NCI-H2196 (cell line): ENCODE results near the gene MSL3B.

ENCODE experiments used
- DNase-seq: peaks from one replicate; lab custom pipeline; 2025; ENCODE audit not compliant: unreplicated experiment; lab: John Stamatoyannopoulos, UW

MSL3B gene

DNA sequence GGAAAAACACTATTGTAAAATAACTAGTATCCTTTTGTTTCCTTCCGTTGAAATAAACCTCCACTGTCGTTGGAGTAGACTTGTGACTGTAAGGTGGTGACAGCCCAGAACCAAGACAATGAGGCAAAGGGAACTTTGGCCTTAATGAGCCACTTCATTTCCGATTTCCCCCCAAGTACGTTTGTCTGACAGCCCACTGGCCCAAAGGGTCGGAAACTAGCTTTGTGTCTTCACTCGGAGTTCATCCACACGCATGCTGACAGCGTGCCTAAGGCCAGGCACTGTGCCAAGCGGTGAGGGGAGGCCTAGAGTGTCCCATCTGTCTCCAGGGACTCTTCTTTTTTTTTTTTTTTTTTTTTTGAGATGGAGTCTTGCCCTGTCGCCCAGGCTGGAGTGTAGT, 34.8 kb downstream of the MSL3B start:
- no peak for DNase-seq

DNA sequence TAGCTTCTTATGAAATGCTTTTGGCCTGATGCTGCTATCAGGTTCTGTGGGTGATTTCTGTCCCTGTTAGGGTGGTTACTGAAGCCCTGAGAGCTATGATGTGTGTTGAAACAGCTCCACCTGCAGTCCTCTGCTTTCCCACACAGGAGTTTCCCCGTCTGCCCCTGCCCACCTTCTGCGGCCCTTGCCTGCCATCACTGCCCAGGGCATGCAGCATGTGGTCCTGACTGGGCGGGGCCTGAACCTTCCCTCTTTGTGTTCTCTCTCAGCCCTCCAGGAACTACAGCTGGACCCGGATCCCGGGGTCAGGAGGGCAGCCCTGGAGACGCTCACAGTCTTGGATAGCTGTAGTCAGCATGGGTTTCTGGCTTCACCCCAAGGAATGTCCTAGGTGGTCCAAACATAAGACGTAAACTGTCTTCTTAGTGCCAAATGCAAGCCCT, 35.3 kb downstream of the MSL3B start:
- DNase-seq = peak; percentile 41

DNA sequence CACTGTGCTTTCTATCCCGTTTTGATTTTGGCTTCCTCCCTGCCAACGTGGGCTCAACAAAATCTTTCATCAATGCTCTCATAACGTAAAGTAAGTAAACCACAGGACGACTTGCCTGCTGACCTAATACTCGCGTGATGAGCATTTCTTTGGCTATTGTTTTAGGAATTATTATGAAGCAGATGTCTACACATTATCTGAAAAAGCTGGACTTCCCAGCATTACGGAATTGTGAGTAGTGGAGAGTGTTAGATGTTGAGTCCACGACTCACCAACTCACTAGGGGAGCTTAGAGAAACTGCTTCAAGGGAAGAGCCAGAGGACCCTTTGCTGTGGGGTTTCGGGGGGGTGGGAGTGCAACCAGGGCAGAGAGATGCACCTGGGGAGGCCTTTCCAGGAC, 35.8 kb downstream of the MSL3B start:
- DNase-seq = no peak

DNA sequence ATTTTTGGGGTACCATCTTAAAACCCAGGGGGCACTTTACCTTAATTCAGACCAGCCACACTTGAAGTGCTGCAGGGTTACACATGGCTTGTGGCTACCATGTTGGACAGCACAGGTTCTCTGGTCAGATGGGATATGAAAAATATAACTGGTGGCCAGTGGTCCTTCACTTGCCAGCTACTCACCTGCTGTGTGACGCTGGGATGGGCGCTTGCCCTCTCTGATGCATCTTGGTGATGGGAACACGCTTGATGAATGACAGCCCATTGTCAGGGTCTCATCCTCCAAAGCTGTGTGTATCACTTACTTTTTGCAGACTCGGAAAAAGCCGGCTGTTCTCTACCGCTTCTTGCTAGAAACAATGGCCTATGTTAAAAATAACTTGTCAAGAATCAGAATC, 36.3 kb downstream of the MSL3B start:
- DNase-seq = no peak

DNA sequence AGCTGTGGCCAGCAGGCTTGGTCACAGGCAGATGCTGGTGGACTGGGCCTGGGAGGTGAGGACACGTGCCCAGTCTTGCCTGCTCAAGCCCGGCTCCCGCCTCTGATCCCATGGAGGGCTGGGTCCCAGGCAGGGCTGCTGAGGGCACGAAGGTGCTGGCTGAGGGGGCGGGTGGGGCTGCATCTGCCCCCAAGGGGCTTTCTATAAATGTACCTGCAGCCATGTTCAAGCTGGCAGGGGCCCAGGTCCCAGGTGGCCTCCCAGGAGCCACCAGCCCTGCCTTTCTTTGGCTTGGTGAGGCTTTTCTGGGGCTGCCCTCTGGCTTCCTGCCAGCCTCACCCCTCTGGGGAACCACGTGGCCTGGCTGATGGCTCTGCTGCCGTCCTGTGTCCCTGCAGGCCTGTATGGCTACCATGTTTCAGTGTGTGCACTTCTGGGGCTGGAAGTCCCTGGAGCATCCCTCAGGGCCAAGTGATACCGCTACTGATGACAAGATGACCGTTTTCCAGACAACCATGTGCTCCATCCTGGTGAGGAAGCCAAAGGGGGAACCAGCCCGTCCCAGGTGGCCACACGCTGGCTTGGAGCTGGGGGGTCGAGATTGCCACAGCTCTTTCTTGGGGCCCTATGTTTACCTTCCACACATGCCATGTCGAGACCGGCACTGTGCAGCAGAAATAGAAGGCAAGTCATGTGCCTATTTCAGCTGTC, 37.0 kb downstream of the MSL3B start:
- no peak for DNase-seq

DNA sequence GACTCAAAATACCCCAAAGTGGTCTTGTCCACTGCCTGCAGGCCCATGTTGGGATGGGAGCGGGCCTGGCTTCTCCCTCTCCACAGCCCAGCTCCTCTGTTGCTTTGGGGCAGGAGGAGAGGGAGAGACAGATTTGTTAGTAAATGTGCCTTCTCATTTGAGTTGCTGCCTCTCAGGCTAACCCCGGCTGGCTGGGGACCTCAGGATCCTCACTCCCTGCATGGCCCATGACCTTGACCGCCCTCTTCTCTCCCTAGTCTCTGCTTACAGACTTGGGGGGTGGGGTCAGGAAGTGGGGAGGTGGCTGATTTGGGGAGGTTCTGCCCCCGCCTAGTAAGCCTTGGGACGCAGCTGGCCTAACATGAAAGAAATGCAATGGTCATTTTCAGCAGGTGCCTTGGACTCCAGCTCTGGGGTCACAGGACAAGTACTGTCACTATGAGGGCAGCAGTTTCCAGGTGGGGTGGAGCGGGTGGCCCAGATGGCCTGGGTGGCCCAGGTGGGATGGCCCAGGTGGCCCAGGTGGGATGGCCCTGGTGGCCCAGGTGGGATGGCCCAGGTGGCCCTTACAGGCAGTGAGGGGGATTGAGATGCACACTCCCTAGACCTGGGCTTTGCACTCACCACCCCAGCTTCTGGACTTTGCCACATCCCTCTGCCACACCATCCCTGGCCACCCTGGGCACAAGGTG, 37.9 kb downstream of the MSL3B start:
- DNase-seq = no peak

DNA sequence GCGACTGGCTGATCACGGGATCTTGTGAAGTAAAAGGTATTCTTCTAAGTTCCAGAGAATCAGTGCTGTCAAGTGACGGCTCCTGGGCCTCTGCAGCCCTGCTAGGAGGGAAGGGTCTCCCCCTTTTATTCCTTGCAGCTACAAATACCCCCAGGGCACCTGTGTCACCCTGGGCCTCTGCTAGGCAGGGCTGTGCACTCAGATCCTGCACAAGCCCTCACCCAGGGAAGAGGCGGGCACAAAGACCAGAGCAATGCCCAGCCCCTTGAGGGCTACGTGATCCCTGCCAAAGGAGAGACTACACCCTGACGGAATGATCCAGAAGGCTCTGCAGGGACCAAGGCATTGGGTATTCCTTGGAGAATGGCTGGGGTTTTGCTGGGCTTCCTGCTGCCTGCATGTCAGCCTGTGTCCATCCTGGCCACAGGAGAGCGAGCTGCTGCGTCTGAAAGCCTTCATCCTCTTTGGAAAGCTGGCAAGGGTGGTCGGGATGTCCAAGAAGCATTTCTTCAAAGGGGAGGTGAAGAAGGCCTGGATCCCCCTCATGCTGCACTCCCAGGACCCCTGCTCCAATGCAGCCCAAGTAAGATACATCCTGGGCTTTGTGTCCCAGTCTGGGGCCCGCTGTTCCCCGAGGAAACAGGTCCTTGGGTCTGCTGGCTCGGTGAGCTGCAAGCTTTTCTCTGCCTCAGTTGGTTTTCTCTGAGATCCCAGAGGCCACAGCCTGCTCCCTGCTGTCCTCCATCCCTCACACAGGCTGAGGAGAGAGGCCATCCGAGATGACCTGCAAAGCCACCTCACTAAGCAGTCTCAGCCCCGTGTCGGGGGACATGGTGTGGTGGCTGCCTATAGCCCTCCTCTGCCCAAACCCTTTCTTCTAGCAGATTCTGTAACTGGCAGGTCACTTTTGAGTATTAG, 38.7 kb downstream of the MSL3B start:
- no peak for DNase-seq

DNA sequence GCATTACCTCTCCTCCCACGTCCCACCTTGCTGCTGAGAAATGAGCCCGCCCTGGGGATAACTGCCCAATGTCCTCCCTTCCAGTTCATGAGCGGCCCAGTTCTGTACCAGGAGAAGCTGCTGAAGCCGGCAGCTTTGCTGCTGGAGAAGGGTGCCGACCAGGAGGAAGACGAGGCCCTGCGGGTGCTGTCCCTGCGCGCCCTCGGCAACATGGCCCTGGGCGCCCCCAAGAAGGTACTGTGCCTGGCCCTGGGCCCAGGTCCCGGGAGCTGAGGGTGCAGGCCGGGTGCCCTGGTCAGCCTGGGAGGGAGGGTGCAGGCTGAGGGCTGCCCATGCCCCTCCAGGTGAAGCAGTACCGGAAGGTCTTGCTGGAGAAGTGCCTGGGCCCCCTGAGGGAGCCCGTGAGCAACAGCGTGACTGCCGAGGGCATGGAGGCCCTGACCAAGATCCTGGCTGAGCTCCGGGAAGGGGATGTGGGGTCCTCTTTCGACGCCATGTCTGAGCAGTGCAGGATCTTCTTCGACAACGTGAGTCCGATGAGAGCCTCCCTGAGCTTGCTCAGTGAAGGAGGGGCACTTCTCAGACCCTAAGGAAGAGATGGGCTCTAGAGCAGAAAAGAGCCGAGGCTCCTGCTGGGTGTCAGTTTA, 39.5 kb downstream of the MSL3B start:
- no peak for DNase-seq

DNA sequence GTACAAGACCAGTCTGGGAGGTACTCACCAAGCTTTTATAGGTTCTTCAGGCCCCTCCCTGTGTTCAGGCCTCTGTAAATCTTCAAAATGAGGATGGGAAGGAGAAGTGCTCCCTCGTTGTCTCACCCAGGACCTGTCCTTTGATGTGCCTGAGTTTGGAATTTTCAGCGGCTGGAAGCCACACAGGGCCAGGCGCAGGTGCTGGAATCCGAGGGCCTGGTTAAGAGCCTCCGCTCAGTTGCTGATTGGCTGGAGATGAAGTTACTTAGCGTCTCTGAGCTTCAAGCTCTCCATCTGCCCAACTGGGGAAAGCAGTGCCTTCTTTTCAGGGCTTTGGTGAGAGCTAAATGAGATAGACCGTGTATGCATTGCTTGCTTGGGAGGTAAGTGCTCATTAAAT, 43.8 kb downstream of the MSL3B start:
- DNase-seq = no peak

DNA sequence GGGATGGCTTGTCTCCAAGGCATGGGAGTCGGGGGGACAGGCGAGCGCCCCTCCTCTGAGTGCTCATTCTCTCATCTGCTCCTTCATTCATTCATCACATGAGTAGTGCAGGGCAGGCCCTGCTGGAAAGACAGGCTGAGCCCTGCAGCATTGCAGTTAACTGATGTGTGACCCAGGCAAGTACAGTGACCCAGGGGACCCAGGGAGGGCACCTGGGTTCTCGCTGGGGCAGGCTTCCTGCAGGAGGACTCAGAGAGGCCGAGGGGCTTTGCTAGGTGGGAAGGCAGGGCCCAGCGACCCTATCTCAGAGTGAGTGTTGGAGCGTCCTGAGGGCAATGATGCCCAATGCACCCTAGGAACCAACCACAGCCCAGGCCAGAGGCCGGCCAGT, 44.5 kb downstream of the MSL3B start:
- DNase-seq = no peak

DNA sequence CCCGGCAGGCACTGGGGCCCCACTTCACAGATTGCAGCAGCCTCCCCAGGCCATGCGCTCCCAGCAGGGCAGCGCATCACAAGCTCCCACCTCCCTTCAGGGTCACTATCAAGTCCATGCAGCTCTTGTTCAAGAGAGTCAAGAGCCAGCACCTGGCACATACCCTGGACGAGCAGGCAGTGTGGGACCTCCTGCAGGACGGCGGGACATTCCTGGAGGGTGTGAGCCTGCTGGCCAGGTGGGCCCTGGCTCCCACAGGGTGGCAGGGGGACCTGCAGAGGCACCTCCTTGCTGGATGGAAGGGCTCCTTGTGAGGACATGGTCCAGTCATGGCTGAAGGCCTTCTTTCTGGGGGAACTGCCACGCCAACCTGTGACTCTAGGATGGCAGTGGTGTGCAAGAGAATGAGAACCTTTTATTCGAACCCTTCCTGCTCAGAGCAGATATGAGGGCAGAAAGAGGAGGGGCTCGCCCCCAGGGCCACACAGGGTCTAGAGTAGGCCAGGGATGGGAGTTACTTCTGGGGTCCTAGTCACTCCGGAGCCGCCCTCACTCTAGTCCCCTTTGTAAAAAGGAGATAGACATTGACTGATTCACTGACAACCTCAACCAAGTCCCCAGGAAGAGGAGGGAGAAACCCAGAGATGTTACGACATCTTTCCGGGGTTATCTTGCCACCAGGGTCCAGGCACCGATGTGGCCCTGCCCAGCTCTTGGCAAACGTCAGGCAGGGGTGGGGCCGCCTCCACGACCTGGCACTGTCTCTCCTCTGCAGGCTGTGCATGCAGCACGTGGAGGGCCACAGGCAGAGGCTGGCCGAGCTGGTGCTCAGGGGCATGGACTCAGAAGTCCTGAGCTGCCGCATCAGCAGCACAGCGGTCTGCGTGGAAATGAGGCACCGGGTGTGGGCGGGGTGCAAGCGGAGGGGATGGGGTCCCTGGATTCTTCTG, 45.1 kb downstream of the MSL3B start:
- DNase-seq = no peak

DNA sequence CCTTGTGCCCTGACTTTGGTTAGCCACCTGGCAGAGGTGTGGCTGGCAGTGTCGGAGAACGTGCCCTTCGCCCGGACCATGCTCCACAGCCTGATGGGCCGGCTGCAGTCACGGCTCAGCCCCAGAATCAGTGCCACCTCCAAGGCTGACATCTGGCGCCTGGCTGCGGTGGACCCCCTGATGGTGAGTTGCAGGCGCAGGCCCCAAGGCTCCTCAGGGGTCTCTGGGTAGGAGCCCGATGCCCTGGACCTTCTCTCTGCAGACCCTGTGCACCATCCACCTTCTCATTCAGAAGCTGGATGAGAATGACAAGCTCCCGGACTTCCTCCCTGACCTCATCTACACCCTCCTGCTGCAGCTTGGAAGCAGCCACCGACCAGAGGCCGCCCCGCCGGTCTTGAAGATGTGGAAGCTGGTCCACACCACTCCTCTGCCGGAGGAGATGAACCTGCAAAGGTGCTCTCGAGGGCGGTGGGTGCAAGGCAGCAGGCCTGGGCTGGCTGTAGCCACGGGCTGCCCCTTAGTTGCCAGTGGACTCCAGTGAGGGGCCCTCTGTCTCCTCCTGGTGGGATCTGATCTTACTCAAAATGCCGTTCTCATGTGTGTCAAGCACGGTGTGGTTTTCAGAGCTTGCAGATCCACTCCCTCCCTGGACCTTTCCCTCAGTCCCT, 46.0 kb downstream of the MSL3B start:
- DNase-seq = no peak

DNA sequence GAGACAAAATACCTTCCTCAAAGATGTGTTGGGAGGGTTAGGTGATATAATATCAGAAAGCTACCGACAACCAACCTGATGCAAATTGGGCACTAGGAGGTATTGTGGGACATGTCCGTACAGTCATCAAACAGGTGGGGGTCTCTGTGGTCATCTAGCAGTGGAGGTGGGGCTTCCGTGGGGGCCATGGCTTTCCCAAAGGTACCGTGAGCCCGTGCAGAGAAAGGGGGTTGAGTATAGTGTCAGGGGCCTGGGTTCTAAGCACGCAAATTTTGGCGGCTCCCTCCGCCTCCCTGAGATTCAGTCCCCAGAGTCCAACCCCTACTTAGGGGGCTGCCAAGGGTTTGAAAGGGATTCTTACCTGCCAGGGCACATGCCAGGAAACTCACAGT, 46.5 kb downstream of the MSL3B start:
- DNase-seq = no peak

DNA sequence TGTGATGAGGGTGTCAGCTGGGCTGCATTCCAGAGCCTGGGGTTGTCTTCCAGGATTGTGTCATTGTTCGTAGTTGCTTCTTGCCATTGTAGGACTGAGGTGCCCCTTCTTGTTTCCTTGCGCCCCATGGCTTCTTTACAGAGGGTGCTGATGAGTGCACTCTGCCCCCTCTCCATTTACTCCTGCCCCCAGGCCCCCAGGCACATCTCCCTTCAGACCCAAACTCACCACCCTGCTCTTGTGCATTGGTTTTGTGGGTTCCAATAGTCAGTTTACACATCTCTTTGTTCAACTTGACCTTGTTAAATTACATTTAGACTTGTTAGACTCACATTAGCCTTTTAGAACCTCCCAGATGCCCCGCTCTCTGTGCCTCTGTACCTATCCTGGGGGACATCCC, 47.0 kb downstream of the MSL3B start:
- DNase-seq = no peak

DNA sequence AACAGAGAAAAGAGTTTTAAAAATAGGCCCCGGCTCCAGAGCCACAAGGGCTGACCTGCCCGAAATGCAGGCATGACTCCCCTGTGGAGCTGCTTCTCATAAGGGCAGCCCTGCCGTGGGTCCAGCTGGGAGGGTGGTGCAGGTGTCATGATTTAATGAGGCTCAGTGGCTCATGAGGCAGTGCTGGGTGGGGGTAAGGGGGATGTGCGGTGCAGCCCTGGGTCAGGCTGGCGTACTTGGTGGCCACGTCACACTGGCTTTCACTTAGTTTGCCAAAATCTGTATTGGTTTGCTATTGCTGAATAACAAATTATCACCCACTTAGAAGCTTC, 47.4 kb downstream of the MSL3B start:
- DNase-seq = no peak

DNA sequence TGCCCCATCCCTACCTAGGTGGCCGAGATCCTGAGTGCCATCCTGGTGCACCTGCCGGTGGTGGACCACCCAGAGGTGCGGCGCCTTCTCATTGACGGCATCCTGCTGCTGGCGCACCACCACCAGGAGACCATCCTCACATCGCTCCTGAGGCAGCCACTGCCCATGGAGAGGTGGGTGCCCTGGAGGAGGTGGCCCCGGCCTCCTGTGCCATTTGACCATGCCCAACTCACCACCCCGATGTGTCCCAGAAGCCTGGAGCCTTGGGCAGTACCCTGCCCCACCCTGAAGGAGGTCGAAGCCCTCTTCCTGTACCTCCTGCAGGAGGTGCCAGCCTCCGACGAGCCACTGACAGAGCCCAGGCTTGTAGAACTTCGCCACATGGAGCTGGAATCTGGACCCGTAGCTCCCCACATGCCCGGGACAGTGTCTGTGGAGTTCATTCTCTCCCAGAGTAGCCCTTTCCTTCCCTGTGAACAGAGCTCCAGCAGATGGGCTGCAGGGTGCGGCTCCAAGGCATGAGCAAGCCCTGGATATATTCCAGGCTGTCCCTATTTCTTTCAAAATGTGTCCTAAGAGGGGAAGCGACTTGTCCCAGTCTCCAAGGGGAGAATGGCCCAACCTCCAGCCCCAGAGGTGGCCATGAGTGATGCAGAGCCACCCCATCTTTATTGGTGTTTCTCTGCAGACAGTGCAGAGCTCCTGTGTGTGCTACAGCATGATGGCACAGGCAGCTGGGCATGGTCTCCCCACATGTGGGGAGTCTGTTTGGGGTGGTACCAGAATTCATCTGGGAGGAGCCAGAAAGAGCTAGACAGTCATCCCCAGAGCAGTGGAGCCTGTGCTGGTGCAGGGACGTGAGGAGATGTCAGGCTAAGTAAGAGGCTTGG, 48.1 kb downstream of the MSL3B start:
- DNase-seq = no peak

DNA sequence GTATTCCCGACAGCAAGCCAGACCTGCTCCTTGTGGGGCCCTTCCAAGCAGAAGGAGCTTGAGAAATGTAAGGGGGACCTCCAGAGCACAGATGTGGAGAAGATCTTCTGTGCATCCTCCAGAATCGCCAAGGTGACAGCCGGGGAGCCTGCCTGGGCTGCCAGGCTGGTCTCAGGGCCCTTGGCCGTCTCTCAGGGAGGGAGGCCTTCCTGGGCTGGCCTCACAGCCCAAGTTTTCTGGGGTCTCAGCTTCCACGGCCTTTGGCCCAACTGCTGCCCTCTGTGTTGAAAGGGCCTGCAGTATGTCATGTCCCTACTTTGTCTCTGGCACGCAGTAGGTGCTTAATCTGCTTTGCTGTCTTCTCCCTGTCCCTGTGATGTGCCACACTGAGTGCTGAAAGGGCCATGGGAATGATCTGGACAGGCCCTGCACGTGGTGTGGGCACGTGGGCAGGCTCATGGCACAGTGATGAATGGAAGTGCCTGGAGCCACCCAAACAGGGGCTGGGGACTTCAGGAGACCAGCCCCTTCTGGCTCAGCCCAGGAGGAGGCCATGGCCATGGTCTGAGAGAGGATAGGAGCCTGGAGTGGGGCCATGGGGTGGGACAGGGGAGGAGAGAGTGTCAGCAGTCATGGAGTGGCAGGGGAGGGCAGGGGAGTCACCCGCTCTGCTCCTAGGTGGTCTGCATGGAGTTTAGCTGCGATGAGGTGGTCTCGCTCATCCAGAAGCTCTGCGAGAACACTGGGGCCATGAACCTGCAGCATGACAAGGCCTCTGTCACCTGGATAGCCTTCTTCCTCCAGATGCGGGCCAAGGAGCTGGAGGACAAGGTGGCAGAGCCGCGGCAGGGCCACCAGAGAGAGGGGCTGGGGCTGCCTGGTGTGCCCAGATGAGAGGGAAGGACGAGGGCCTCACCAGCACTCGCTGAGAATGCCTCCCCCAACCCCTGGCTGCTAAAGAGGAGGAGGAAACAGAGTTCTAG, 49.3 kb downstream of the MSL3B start:
- DNase-seq = no peak
